BE2C (cell line): ENCODE data around the gene NLN.
A peak's percentile ranks its signal among the peaks of the same experiment; 100 is the strongest.

Experiments used
- DNase-seq: peaks from one replicate; pipeline ENCODE4 v3.0.0-alpha.2; 2020
- H3K27me3 ChIP-seq: fragments of 250-450 bp; sonication (Bioruptor Pico); 2 replicates; pipeline ENCODE4 v1.5.1; 2020; ENCODE audit warnings: mild to moderate bottlenecking
- H3K36me3 ChIP-seq: fragments of 250-450 bp; sonication (Bioruptor Pico); 2 replicates; pipeline ENCODE4 v1.5.1; 2020; ENCODE audit warnings: mild to moderate bottlenecking
- H3K4me1 ChIP-seq: fragments of 250-450 bp; sonication (Bioruptor Pico); 2 replicates; pipeline ENCODE4 v1.5.1; 2020
- H3K4me3 ChIP-seq: 2 replicates; pipeline ENCODE4 v1.5.1; 2011; ENCODE audit warnings: low read depth, low read length
- H3K9me3 ChIP-seq: fragments of 250-450 bp; sonication (Bioruptor Pico); 2 replicates; pipeline ENCODE4 v1.5.1; 2020
- CTCF ChIP-seq: IDR thresholded peaks from 2 replicates; pipeline ENCODE4 v1.5.1; 2012; ENCODE audit warnings: mild to moderate bottlenecking, low read depth, low read length

NLN gene

GRCh38 chr5:65737842-65738241 lies 15.8 kb downstream of the NLN start:
- TF ChIP-seq CTCF = no peak
- Histone ChIP-seq H3K9me3 (no peaks in the 10 kb centered on the region), H3K27me3 (no peaks in the 10 kb centered on the region), H3K4me3 (no peak overlapping the region), H3K36me3 (no peaks in the 10 kb centered on the region; the same call in 1 of the 2 replicates), H3K4me1 (no peaks in the 10 kb centered on the region)
- no peak for DNase-seq

GRCh38 chr5:65738305-65738704 lies 16.3 kb downstream of the NLN start:
- H3K9me3 ChIP-seq = no peaks in the 10 kb centered on the region
- H3K4me3 ChIP-seq = no peak overlapping the region
- no peaks in the 10 kb centered on the region; the same call in 1 of the 2 replicates for H3K36me3 ChIP-seq
- DNase-seq = no peak
- H3K4me1 ChIP-seq = no peaks in the 10 kb centered on the region
- no peaks in the 10 kb centered on the region for H3K27me3 ChIP-seq
- TF ChIP-seq CTCF = no peak

GRCh38 chr5:65739162-65739561 lies 17.2 kb downstream of the NLN start:
- Histone ChIP-seq H3K4me3 (no peak overlapping the region), H3K9me3 (no peaks in the 10 kb centered on the region), H3K27me3 (no peaks in the 10 kb centered on the region), H3K36me3 (no peaks in the 10 kb centered on the region; the same call in 1 of the 2 replicates), H3K4me1 (no peaks in the 10 kb centered on the region)
- DNase-seq = no peak
- TF ChIP-seq CTCF = no peak

- peak; percentile 30 for DNase-seq
- Histone ChIP-seq H3K27me3 (no peaks in the 10 kb centered on the region), H3K4me1 (no peaks in the 10 kb centered on the region; the same call in 1 of the 2 replicates), H3K4me3 (no peak overlapping the region), H3K9me3 (no peaks in the 10 kb centered on the region), H3K36me3 (no peaks in the 10 kb centered on the region)
- TF ChIP-seq CTCF = peak; percentile 80
Observed at GRCh38 chr5:65742565-65743231, 20.7 kb downstream of the NLN start.

- DNase-seq = no peak
Observed at GRCh38 chr5:65749221-65749844, 27.3 kb downstream of the NLN start.

More at GRCh38 chr5:65749221-65749844, 27.3 kb downstream of the NLN start:
- Histone ChIP-seq H3K27me3 (no peaks in the 10 kb centered on the region), H3K9me3 (no peaks in the 10 kb centered on the region), H3K4me3 (no peak overlapping the region), H3K4me1 (no peaks in the 10 kb centered on the region; the same call in 1 of the 2 replicates), H3K36me3 (no peaks in the 10 kb centered on the region)
- TF ChIP-seq CTCF = no peak
